Epithelial cell of esophagus (primary cell): ENCODE data around the gene DGCR8.

Experiments used
- DNase-seq: peaks from one replicate; pipeline ENCODE4 v3.0.0; 2010; ENCODE audit warnings: low read depth
- H3K4me3 ChIP-seq: 2 replicates; pipeline ENCODE4 v1.5.1; 2011; ENCODE audit warnings: mild to moderate bottlenecking, low read length, control low read depth
- CTCF ChIP-seq: IDR thresholded peaks from 2 replicates; pipeline ENCODE4 v1.5.1; 2011; ENCODE audit warnings: low read depth, mild to moderate bottlenecking, low read length, control low read depth, inconsistent platforms; ENCODE audit not compliant: insufficient read depth; ENCODE audit errors: missing control alignments

The DGCR8 gene

GRCh38 chr22:20142711-20143621 lies 62.9 kb downstream of the DGCR8 start:
- no peak for DNase-seq
- TF ChIP-seq CTCF: no peak
- H3K4me3 ChIP-seq: no peak overlapping the region

GRCh38 chr22:20143883-20144665 lies 64.0 kb downstream of the DGCR8 start:
- no peak for TF ChIP-seq CTCF
- DNase-seq: no peak

GRCh38 chr22:20145206-20145831 lies 65.3 kb downstream of the DGCR8 start:
- H3K4me3 ChIP-seq: no peak overlapping the region
- TF ChIP-seq CTCF: no peak
- no peak for DNase-seq

More at GRCh38 chr22:20143883-20144665, 64.0 kb downstream of the DGCR8 start:
- H3K4me3 ChIP-seq: no peak overlapping the region

- no peak for TF ChIP-seq CTCF
- H3K4me3 ChIP-seq: no peak overlapping the region
- DNase-seq: no peak
Measured at GRCh38 chr22:20145832-20146223, 65.8 kb downstream of the DGCR8 start.

GRCh38 chr22:20146777-20147176 lies 66.7 kb downstream of the DGCR8 start:
- H3K4me3 ChIP-seq: no peak overlapping the region
- TF ChIP-seq CTCF: no peak
- no peak for DNase-seq

- DNase-seq: no peak
- no peak for TF ChIP-seq CTCF
- H3K4me3 ChIP-seq: no peak overlapping the region
Measured at GRCh38 chr22:20147237-20147988, 67.4 kb downstream of the DGCR8 start.
